GM18508 (cell line): ENCODE results near the gene CEACAM18.
"Not testable (repeated sequence)": the region's sequence is repeated elsewhere in the genome, so short reads cannot be mapped to it uniquely, and the experiment has no call there.

Experiments
- ATAC-seq: cut with Tn5 transposase; IDR thresholded peaks from one replicate; pipeline ENCODE4 v1.9.1; 2021; ENCODE audit warnings: moderate number of reproducible peaks; ENCODE audit not compliant: insufficient read depth, unreplicated experiment

Gene CEACAM18

GRCh38 chr19:51478381-51479234 is at the start of gene CEACAM18:
CEACAM18 (plus strand) TSS chr19:51478539.
- no peak for ATAC-seq

DNA sequence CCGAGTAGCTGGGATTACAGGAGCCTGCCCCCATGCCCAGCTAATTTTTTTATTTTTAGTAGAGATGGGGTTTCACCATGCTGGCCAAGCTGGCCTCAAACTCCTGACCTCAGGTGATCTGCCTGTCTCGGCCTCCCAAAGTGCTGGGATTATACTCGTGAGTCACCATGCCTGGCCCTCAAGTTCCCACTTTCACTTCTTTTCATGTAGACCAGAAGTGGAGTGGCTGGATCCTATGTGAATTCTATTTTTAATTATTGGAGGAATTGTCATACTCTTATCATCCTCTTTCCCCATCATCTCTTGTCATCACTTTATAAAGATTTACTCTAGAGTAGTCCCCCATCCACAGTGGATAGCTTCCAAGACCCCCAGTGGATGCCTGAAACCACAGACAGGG is 48.1 kb upstream of the CEACAM18 start:
- ATAC-seq, result no peak

DNA sequence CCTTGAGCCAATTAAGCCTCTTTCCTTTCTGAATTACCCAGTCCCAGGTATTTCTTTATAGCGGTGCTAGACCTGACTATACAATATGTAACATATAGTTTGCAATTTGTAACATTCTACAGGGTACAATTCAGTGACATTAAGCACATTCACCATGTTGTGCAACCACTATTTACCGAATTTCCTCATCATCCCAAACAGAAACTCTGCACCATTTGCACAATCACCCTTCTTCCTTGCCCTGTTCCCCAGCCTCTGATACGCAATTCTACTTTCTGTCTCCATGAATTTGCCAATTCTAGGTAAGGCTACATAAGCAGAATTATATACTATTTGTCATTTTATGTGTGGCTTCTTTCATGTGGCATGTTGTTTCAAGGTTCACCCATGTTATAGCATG is 47.2 kb upstream of the CEACAM18 start:
- ATAC-seq, result no peak

- no peak for ATAC-seq
Observed at GRCh38 chr19:51433043-51433442, 45.3 kb upstream of the CEACAM18 start.

- ATAC-seq, result no peak
Observed at GRCh38 chr19:51434456-51434855, 43.9 kb upstream of the CEACAM18 start.

DNA sequence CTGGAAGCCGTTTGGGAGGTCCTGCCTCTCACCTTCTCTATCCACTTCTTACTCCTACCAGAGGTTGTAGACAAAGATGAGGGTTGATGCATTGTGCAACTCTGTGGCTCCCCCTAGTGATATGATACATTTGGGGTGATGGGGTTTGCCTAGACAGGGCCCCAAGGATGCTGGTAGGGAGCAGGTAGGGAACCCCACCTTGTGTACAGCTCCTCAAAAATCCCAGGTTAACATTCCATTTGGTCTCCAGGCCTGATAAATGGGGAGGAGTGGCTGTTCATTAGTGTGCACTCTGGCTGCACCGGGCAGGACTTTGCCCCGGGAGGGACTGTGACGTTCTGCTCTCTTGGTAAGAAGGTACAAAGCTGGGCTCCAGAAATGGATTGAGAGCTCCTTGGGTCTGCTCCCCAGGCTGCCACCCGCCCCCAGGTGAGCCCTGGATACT is 39.3 kb upstream of the CEACAM18 start:
- ATAC-seq, result no peak

DNA sequence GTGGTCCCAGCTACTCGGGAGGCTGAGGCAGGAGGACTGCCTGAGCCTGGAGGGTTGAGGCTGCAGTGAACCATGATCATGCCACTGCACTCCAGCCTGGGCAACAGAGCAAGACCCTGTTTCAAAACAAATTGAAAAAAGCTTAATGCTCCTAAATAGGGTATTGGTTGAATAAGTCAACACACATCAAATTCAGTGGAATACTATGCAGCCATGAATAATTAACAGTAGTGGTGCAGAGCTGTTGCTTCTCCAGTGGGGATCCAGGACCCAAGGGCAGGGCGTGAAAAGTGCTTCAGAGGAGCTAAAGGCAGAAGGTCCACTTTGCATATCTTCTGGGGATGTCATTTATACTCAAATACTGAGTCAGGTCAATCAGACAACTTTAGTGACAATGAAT is 38.3 kb upstream of the CEACAM18 start:
- no peak for ATAC-seq

DNA sequence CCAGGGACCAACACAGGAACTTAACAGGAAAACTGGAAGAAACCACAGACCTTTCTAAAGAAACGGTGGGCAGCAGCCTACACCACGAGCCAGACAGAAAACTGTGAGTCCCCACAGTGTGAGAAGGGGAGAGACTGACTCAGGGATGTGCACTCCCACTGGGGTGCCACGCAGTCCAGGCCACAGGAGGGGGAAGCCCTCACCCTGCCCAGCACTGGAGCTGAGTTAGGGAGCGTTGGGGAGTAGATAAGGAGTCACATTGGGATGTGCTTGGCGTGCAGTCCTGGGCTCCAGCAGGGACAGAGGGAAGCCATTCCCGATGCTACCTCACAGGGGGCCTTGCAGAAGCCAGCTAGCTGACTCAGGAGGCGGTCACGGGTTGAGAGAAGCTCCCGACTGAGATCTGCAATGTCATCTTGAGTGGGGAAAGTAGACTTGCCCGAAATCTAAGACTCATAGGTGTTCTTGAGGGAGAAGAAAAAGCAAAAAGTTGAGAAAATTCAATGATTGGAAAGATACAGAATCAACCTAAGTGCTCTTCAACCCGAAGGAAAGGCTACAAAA is 37.4 kb upstream of the CEACAM18 start:
- no peak for ATAC-seq

GRCh38 chr19:51441410-51442390 is 36.6 kb upstream of the CEACAM18 start:
- ATAC-seq, result peak; percentile 90

- not testable (repeated sequence) for ATAC-seq
Observed at GRCh38 chr19:51447510-51447909, 30.8 kb upstream of the CEACAM18 start.

DNA sequence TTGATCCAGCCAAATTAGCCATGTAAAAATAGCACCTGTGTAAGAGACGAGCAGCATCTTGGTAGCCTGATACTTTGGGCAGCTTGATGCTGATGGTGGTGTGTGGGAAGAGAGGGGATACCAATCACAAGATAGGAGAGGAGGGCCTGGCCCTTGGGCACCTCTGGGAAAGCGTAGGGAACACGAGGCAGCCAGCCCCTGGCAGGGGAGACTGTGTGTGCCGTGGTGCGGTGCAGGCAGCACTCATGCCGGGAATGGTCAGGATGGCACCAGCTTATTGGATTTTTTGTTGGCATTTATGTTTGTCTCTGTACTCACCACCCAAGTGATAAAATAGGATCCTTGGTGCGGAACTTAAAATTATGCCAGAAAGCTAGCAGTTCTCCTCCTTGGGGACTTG is 30.3 kb upstream of the CEACAM18 start:
- no peak for ATAC-seq

DNA sequence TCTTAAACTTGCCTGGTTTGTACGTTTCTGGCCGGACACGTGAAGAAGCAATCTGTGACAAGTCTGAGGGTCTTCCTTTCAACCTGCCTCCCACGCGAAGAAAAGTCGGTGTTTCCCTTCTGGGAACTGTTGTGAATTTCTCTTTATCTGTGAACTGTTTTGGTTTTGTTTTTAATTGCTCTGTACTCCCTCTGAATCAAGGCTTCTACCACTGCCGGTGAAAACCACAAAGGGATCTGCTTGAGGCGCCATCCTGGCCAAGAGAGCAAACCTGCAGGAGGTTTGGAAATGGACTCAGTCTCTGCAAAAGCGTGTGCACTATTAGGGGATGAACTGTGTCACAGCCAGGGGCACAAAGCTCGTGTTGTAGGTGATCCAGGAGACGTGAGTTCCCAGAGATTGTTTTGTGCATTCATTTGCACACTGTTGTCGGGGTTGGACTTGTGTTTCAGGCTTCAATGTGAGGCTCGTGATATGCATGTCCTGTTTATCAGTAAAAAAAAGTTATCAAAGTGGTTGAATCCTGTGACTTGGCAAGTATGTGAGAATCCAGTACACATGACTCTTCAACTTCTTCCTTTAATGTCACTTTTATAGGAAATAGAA is 29.8 kb upstream of the CEACAM18 start:
- no peak for ATAC-seq

GRCh38 chr19:51450730-51451307 is 27.5 kb upstream of the CEACAM18 start:
- no peak for ATAC-seq

DNA sequence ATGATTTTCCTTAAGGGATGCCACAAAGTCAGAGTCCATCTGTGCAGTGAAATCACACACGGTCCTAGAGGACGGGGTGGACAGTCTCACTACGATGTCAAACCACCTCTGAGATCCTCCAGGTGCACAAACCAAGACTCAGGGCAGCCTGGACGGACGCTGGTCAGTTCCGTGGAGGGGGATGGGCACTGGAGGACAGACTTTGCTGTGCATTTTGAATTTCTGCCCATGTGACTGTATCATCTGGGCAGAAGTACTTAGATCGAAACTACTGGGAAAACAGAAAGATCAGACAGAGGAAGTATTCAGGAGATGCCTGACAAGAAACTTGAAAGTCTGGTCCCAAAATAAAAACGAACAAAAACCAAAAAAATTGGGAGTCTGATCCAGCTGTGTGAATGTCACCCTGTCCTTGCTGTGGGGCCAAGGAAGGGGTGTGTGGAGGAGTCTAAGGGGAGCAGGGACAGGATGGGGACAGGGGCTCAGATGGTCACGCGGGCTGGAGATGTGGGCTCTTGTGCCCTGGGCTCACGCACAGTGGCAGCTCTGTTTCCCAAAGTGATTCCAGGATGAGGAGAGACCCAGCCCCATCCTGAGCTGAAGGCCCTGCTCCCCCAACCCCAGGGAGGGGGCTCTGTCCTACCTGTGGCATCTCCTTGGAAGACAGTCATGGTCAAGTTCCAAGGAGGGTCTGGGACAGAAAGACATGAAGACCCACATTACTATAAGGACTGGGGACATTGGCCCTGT is 21.6 kb upstream of the CEACAM18 start:
- no peak for ATAC-seq

- ATAC-seq, result no peak
Observed at GRCh38 chr19:51457351-51458013, 20.9 kb upstream of the CEACAM18 start.

GRCh38 chr19:51458051-51458645 is 20.2 kb upstream of the CEACAM18 start, which contains the start of gene SIGLEC8:
SIGLEC8 (minus strand) TSS chr19:51458454; CDS start chr19:51458387, 67 bp downstream.
- no peak for ATAC-seq

GRCh38 chr19:51458899-51459505 is 19.3 kb upstream of the CEACAM18 start:
- no peak for ATAC-seq
